HCT116 (cell line): ENCODE results near the gene TAPT1. TPM values are rescaled to one million over a fixed set of nuclear protein-coding genes. Genes with fewer than 3 reads are reported as not detected.

Experiments used
- ATAC-seq: fragments of 200-7000 bp; cut with Tn5 transposase; 2 replicates; pipeline ENCODE4 v1.9.1; 2020; ENCODE audit warnings: mild to moderate bottlenecking, moderate library complexity
- BruUV-seq: library from RNA; stranded (reverse); fragments of 400-500 nt; replicated peaks from 2 replicates; lab custom pipeline; 2021; lab: Mats Ljungman, UMichigan
- CTCF ChIA-PET: fragments of 300-600 bp; sonication (Branson Sonifier 250); formaldehyde crosslinking; loops from one replicate; lab custom pipeline; 2021; ENCODE audit warnings: antibody characterized with exemption; lab: Charles Lee
- POLR2A ChIA-PET: fragments of 300-600, 350-600 bp; sonication (Branson Sonifier 250); formaldehyde crosslinking; loops from one replicate; lab custom pipeline; 2021; ENCODE audit warnings: antibody characterized with exemption; lab: Charles Lee
- RAD21 ChIA-PET, 2 experiments: fragments of 300-600 bp; sonication (Branson Sonifier 250); formaldehyde crosslinking; loops; one replicate each; lab custom pipeline; 2023; ENCODE audit warnings: low total read pairs in 2 of 2; ENCODE audit not compliant: uncharacterized antibody in 2 of 2, unreplicated experiment in 2 of 2, low non-redundant PET in 1 of 2; lab: Charles Lee
- DNase-seq: peaks from one replicate; pipeline ENCODE4 v3.0.0-alpha.2; 2010; ENCODE audit warnings: low read depth, low spot score
- H2AFZ ChIP-seq: fragments of 200-600 bp; shearing (Covaris generic), sonication (generic); 2 replicates; pipeline ENCODE4 v1.6.1; 2017; ENCODE audit warnings: low read depth, mixed run types, mixed read lengths, antibody characterized with exemption, low read length; ENCODE audit not compliant: poor library complexity, severe bottlenecking
- H3K27ac ChIP-seq: 2 replicates; pipeline ENCODE4 v1.5.1; 2012; ENCODE audit warnings: low read depth, low read length
- H3K27me3 ChIP-seq: fragments of 200-600 bp; sonication (generic); 2 replicates; pipeline ENCODE4 v1.6.1; 2016; ENCODE audit warnings: mixed run types, low read length, mixed read lengths; ENCODE audit not compliant: insufficient read depth
- H3K36me3 ChIP-seq, 2 experiments: fragments of 200-500 bp in 1 of 2; fragments of 200-600 bp in 1 of 2; sonication (Bioruptor generic) in 1 of 2; sonication (generic) in 1 of 2; 2 replicates each; pipeline versions ENCODE4 v1.5.1 to v1.6.1; 2014 to 2016; ENCODE audit warnings: low read length in 2 of 2, inconsistent platforms in 1 of 2, mixed read lengths in 1 of 2, mixed run types in 1 of 2; ENCODE audit not compliant: insufficient read depth in 2 of 2, control insufficient read depth in 1 of 2
- H3K4me1 ChIP-seq, 2 experiments: fragments of 200-600 bp in 1 of 2; sonication (generic) in 1 of 2; 2 replicates each; pipeline versions ENCODE4 v1.5.1 to v1.6.1; 2012 to 2017; ENCODE audit warnings: low read length in 2 of 2, inconsistent platforms in 1 of 2, mild to moderate bottlenecking in 1 of 2, mixed read lengths in 1 of 2, mixed run types in 1 of 2, moderate library complexity in 1 of 2; ENCODE audit not compliant: insufficient read depth in 2 of 2, control insufficient read depth in 1 of 2
- H3K4me2 ChIP-seq: fragments of 200-600 bp; sonication (generic); 2 replicates; pipeline ENCODE4 v1.6.1; 2017; ENCODE audit warnings: mixed run types, low read length, mixed read lengths
- H3K4me3 ChIP-seq, 2 experiments: fragments of 200-600 bp in 1 of 2; sonication (generic) in 1 of 2; replicated peaks in 1 of 2; 2 replicates each; pipeline ENCODE4 v1.5.1; 2011 to 2016; ENCODE audit warnings: low read length in 2 of 2, control low read depth in 1 of 2, low read depth in 1 of 2, mild to moderate bottlenecking in 1 of 2, mixed read lengths in 1 of 2, mixed run types in 1 of 2
- H3K79me2 ChIP-seq: fragments of 200-600 bp; sonication (generic); 2 replicates; pipeline ENCODE4 v1.6.1; 2017; ENCODE audit warnings: mild to moderate bottlenecking, mixed run types, low read length, moderate library complexity, mixed read lengths; ENCODE audit not compliant: insufficient read depth
- H3K9ac ChIP-seq: fragments of 200-600 bp; sonication (generic); 2 replicates; pipeline ENCODE4 v1.6.1; 2016; ENCODE audit warnings: low read length, mixed read lengths
- H3K9me2 ChIP-seq: fragments of 200-600 bp; sonication (generic), shearing (Covaris generic); 2 replicates; pipeline ENCODE4 v1.6.1; 2017; ENCODE audit warnings: mixed run types, mild to moderate bottlenecking, moderate library complexity; ENCODE audit not compliant: insufficient read depth
- H3K9me3 ChIP-seq, 2 experiments: fragments of 200-500 bp in 1 of 2; fragments of 200-600 bp in 1 of 2; sonication (Bioruptor generic) in 1 of 2; sonication (generic) in 1 of 2; 2 replicates each; pipeline ENCODE4 v1.6.1; 2014 to 2017; ENCODE audit warnings: low read length in 2 of 2, mixed read lengths in 2 of 2, inconsistent platforms in 1 of 2, low read depth in 1 of 2, mild to moderate bottlenecking in 1 of 2, mixed run types in 1 of 2, moderate library complexity in 1 of 2; ENCODE audit not compliant: control insufficient read depth in 1 of 2, insufficient read depth in 1 of 2
- H4K20me1 ChIP-seq: fragments of 200-600 bp; sonication (generic), shearing (Covaris generic); 2 replicates; pipeline ENCODE4 v1.6.1; 2017; ENCODE audit warnings: mixed run types, mild to moderate bottlenecking, moderate library complexity; ENCODE audit not compliant: insufficient read depth
- CBX3 ChIP-seq: IDR thresholded peaks from 2 replicates; pipeline ENCODE4 v1.6.1; 2012; ENCODE audit warnings: low read depth
- CEBPB ChIP-seq: IDR thresholded peaks from 2 replicates; pipeline ENCODE4 v1.6.1; 2012; ENCODE audit warnings: low read depth
- EGR1 ChIP-seq: IDR thresholded peaks from 2 replicates; pipeline ENCODE4 v1.6.1; 2012; ENCODE audit warnings: low read depth
- ELF1 ChIP-seq: IDR thresholded peaks from 2 replicates; pipeline ENCODE4 v1.6.1; 2012; ENCODE audit warnings: low read depth, borderline replicate concordance
- FOSL1 ChIP-seq: IDR thresholded peaks from 2 replicates; pipeline ENCODE4 v1.6.1; 2012; ENCODE audit warnings: low read depth
- POLR2AphosphoS5 ChIP-seq: IDR thresholded peaks from 2 replicates; pipeline ENCODE4 v1.6.1; 2011; ENCODE audit warnings: mild to moderate bottlenecking, low read depth, low read length, moderate library complexity
- RAD21 ChIP-seq: IDR thresholded peaks from 2 replicates; pipeline ENCODE4 v1.6.1; 2012; ENCODE audit warnings: low read depth, mild to moderate bottlenecking
- SP1 ChIP-seq: IDR thresholded peaks from 2 replicates; pipeline ENCODE4 v1.6.1; 2012; ENCODE audit warnings: low read depth
- SRF ChIP-seq: IDR thresholded peaks from 2 replicates; pipeline ENCODE4 v1.6.1; 2012; ENCODE audit warnings: low read depth
- TCF7L2 ChIP-seq: IDR thresholded peaks from 2 replicates; pipeline ENCODE4 v1.7.0; 2011; ENCODE audit warnings: borderline replicate concordance, inconsistent platforms; ENCODE audit not compliant: insufficient read depth, insufficient read length; ENCODE audit errors: extremely low read depth
- YY1 ChIP-seq: IDR thresholded peaks from 2 replicates; pipeline ENCODE4 v1.6.1; 2011; ENCODE audit warnings: low read length, low read depth, moderate library complexity, mild to moderate bottlenecking; ENCODE audit not compliant: insufficient replicate concordance; ENCODE audit errors: extremely low read depth
- ZFX ChIP-seq: fragments of 450-650 bp; IDR thresholded peaks from 2 replicates; pipeline ENCODE4 v1.6.1; 2017
- ZNF274 ChIP-seq: fragments of 200-500 bp; sonication (Bioruptor generic); IDR thresholded peaks from 2 replicates; pipeline ENCODE4 v1.6.1; 2014; ENCODE audit warnings: mild to moderate bottlenecking, low read depth, low read length, inconsistent platforms
- intact Hi-C: fragments of 100-400 bp; cut with micrococcal nuclease; formaldehyde crosslinking; loops from 2 replicates; pipeline ENCODE4 v1.10.0; 2022
- total RNA-seq: library from RNA; stranded (reverse); gene quantifications from one replicate; pipeline ENCODE4 v1.2.1, GENCODE V29; 2021; ENCODE audit not compliant: unreplicated experiment
- TF ChIP-seq, protein P1 (sequence below): IDR thresholded peaks from 2 replicates; pipeline ENCODE4 v1.6.1; 2012
- TF ChIP-seq, protein P2 (sequence below): IDR thresholded peaks from 2 replicates; pipeline ENCODE4 v1.6.1; 2012

Gene TAPT1
- total RNA-seq, 1 experiment from 2014 or later = 11.7 TPM

DNA sequence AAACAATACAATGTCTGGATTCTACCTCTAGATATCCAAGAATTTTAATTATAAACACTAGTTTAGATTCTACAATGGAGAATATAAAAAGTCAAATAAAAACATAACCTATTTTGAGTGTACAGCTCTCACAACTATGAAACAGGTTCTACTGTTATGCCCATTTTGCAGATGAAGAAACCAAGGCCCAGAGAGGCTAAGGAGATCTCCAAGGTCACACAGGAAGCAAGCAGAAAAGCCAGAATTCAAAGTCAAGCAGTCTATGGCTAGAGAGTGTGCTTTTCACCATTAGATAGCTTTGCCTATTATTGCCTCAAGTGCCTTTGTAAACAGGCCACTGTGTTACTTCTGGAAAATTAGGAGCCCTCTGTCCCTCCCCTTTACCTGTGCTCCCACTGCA lies 7.3 kb downstream of the TAPT1 start:
- Histone ChIP-seq H3K27ac (no peak overlapping the region), H3K9me2 (no peaks in the 10 kb centered on the region), H3K79me2 (no peaks in the 10 kb centered on the region), H3K4me3 (no peak overlapping the region), H3K4me1 (no peaks in the 10 kb centered on the region), H4K20me1 (no peaks in the 10 kb centered on the region), H3K9ac (no peak overlapping the region), H2AFZ (no peak overlapping the region), H3K27me3 (no peaks in the 10 kb centered on the region), H3K4me2 (no peak overlapping the region), H3K9me3 (no peaks in the 10 kb centered on the region), H3K36me3 (no peaks in the 10 kb centered on the region)
- POLR2A ChIA-PET = no interaction called here
- no peak for TF ChIP-seq RAD21
- TF ChIP-seq POLR2AphosphoS5 = no peak
- TF ChIP-seq SRF = no peak
- TF ChIP-seq SP1 = no peak
- TF ChIP-seq CBX3 = no peak
- TF ChIP-seq ELF1 = no peak
- no peak for TF ChIP-seq ZFX
- TF ChIP-seq, protein P1, sequence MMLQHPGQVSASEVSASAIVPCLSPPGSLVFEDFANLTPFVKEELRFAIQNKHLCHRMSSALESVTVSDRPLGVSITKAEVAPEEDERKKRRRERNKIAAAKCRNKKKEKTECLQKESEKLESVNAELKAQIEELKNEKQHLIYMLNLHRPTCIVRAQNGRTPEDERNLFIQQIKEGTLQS = no peak
- no peak for TF ChIP-seq EGR1
- no peak for TF ChIP-seq TCF7L2
- no peak for TF ChIP-seq FOSL1
- no peak for TF ChIP-seq ZNF274
- no peak for TF ChIP-seq CEBPB
- no peak for TF ChIP-seq YY1
- TF ChIP-seq, protein P2, sequence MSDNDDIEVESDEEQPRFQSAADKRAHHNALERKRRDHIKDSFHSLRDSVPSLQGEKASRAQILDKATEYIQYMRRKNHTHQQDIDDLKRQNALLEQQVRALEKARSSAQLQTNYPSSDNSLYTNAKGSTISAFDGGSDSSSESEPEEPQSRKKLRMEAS = no peak
- CTCF ChIA-PET = interaction anchor here (1.2 kb wide), 1 partner anchor 13 kb away, joined by 4 read pairs; no protein-coding TSS in a partner anchor
- DNase-seq (no peak), ATAC-seq (no peak)
- intact Hi-C loops = no loop called here
- BruUV-seq = no TSS peak
- RAD21 ChIA-PET = no interaction called here
